GM12878 (cell line): Measurements from ENCODE around the gene RIT2.

ENCODE experiments used
- BCL3 ChIP-seq: IDR thresholded peaks from 2 replicates; pipeline ENCODE4 v1.6.1; 2011; ENCODE audit warnings: borderline replicate concordance, low read depth, mild to moderate bottlenecking, moderate library complexity, low read length; ENCODE audit not compliant: insufficient read depth, poor library complexity, severe bottlenecking
- CHD4 ChIP-seq: fragments of 200-600 bp; sonication (generic); IDR thresholded peaks from 2 replicates; pipeline ENCODE4 v1.6.1; 2016; ENCODE audit warnings: mild to moderate bottlenecking
- CTCF ChIP-seq, 3 experiments: IDR thresholded peaks in 2 of 3; conservative IDR thresholded peaks in 1 of 3; 2 replicates each; pipeline ENCODE4 v1.5.1; 2011; ENCODE audit warnings: low read depth in 3 of 3, low read length in 3 of 3, mild to moderate bottlenecking in 3 of 3, control low read depth in 2 of 3, moderate library complexity in 2 of 3, inconsistent platforms in 1 of 3, mixed read lengths in 1 of 3; ENCODE audit not compliant: control insufficient read depth in 2 of 3, insufficient read depth in 1 of 3; ENCODE audit errors: extremely low read depth in 1 of 3
- MYC ChIP-seq: IDR thresholded peaks from 2 replicates; pipeline ENCODE4 v1.6.1; 2011; ENCODE audit warnings: mild to moderate bottlenecking, low read length, moderate library complexity, inconsistent platforms; ENCODE audit not compliant: insufficient read depth, insufficient replicate concordance, insufficient read length, severe bottlenecking
- NKRF ChIP-seq: fragments of 450-650 bp; conservative IDR thresholded peaks from 2 replicates; pipeline ENCODE4 v1.6.1; 2017; ENCODE audit warnings: mild to moderate bottlenecking, moderate library complexity
- POLR2A ChIP-seq: IDR thresholded peaks from 2 replicates; pipeline ENCODE4 v1.6.1; 2011; ENCODE audit warnings: low read depth, mild to moderate bottlenecking, low read length
- RELB ChIP-seq: fragments of 450-650 bp; IDR thresholded peaks from 2 replicates; pipeline ENCODE4 v1.6.1; 2017; ENCODE audit warnings: low read depth, mild to moderate bottlenecking, moderate library complexity

- TF ChIP-seq BCL3 = no peak
- TF ChIP-seq POLR2A = no peak
- TF ChIP-seq NKRF = no peak
- no peak for TF ChIP-seq CTCF (IDR thresholded peaks at IDR 0.05 in 2 of 3, conservative IDR thresholded peaks at IDR 0.05 in 1 of 3; ENCODE audit: control insufficient read depth in 2 of 3, extremely low read depth in 1 of 3, insufficient read depth in 1 of 3, low read depth in 3 of 3, low read length in 3 of 3)
- no peak for TF ChIP-seq RELB
- TF ChIP-seq MYC = no peak
- no peak for TF ChIP-seq CHD4
These were observed 157.1 kb downstream of the RIT2 start for GRCh38 chr18:42958353-42958752.
